HCT116 (cell line): ENCODE measurements around the gene ERG. TPM values are rescaled to one million over a fixed set of nuclear protein-coding genes. Genes with fewer than 3 reads are reported as not detected.

Experiments
- ATAC-seq: fragments of 200-7000 bp; cut with Tn5 transposase; 2 replicates; pipeline ENCODE4 v1.9.1; 2020; ENCODE audit warnings: mild to moderate bottlenecking, moderate library complexity
- BruUV-seq: library from RNA; stranded (reverse); fragments of 400-500 nt; replicated peaks from 2 replicates; lab custom pipeline; 2021; lab: Mats Ljungman, UMichigan
- CTCF ChIA-PET: fragments of 300-600 bp; sonication (Branson Sonifier 250); formaldehyde crosslinking; loops from one replicate; lab custom pipeline; 2021; ENCODE audit warnings: antibody characterized with exemption; lab: Charles Lee
- POLR2A ChIA-PET: fragments of 300-600, 350-600 bp; sonication (Branson Sonifier 250); formaldehyde crosslinking; loops from one replicate; lab custom pipeline; 2021; ENCODE audit warnings: antibody characterized with exemption; lab: Charles Lee
- RAD21 ChIA-PET, 2 experiments: fragments of 300-600 bp; sonication (Branson Sonifier 250); formaldehyde crosslinking; loops; one replicate each; lab custom pipeline; 2023; ENCODE audit warnings: low total read pairs in 2 of 2; ENCODE audit not compliant: uncharacterized antibody in 2 of 2, unreplicated experiment in 2 of 2, low non-redundant PET in 1 of 2; lab: Charles Lee
- DNase-seq: peaks from one replicate; pipeline ENCODE4 v3.0.0-alpha.2; 2010; ENCODE audit warnings: low read depth, low spot score
- H2AFZ ChIP-seq: fragments of 200-600 bp; shearing (Covaris generic), sonication (generic); 2 replicates; pipeline ENCODE4 v1.6.1; 2017; ENCODE audit warnings: low read depth, mixed run types, mixed read lengths, antibody characterized with exemption, low read length; ENCODE audit not compliant: poor library complexity, severe bottlenecking
- H3K27ac ChIP-seq: 2 replicates; pipeline ENCODE4 v1.5.1; 2012; ENCODE audit warnings: low read depth, low read length
- H3K27me3 ChIP-seq: fragments of 200-600 bp; sonication (generic); 2 replicates; pipeline ENCODE4 v1.6.1; 2016; ENCODE audit warnings: mixed run types, low read length, mixed read lengths; ENCODE audit not compliant: insufficient read depth
- H3K36me3 ChIP-seq, 2 experiments: fragments of 200-500 bp in 1 of 2; fragments of 200-600 bp in 1 of 2; sonication (Bioruptor generic) in 1 of 2; sonication (generic) in 1 of 2; 2 replicates each; pipeline versions ENCODE4 v1.5.1 to v1.6.1; 2014 to 2016; ENCODE audit warnings: low read length in 2 of 2, inconsistent platforms in 1 of 2, mixed read lengths in 1 of 2, mixed run types in 1 of 2; ENCODE audit not compliant: insufficient read depth in 2 of 2, control insufficient read depth in 1 of 2
- H3K4me1 ChIP-seq, 2 experiments: fragments of 200-600 bp in 1 of 2; sonication (generic) in 1 of 2; 2 replicates each; pipeline versions ENCODE4 v1.5.1 to v1.6.1; 2012 to 2017; ENCODE audit warnings: low read length in 2 of 2, inconsistent platforms in 1 of 2, mild to moderate bottlenecking in 1 of 2, mixed read lengths in 1 of 2, mixed run types in 1 of 2, moderate library complexity in 1 of 2; ENCODE audit not compliant: insufficient read depth in 2 of 2, control insufficient read depth in 1 of 2
- H3K4me2 ChIP-seq: fragments of 200-600 bp; sonication (generic); 2 replicates; pipeline ENCODE4 v1.6.1; 2017; ENCODE audit warnings: mixed run types, low read length, mixed read lengths
- H3K4me3 ChIP-seq, 2 experiments: fragments of 200-600 bp in 1 of 2; sonication (generic) in 1 of 2; replicated peaks in 1 of 2; 2 replicates each; pipeline ENCODE4 v1.5.1; 2011 to 2016; ENCODE audit warnings: low read length in 2 of 2, control low read depth in 1 of 2, low read depth in 1 of 2, mild to moderate bottlenecking in 1 of 2, mixed read lengths in 1 of 2, mixed run types in 1 of 2
- H3K79me2 ChIP-seq: fragments of 200-600 bp; sonication (generic); 2 replicates; pipeline ENCODE4 v1.6.1; 2017; ENCODE audit warnings: mild to moderate bottlenecking, mixed run types, low read length, moderate library complexity, mixed read lengths; ENCODE audit not compliant: insufficient read depth
- H3K9ac ChIP-seq: fragments of 200-600 bp; sonication (generic); 2 replicates; pipeline ENCODE4 v1.6.1; 2016; ENCODE audit warnings: low read length, mixed read lengths
- H3K9me2 ChIP-seq: fragments of 200-600 bp; sonication (generic), shearing (Covaris generic); 2 replicates; pipeline ENCODE4 v1.6.1; 2017; ENCODE audit warnings: mixed run types, mild to moderate bottlenecking, moderate library complexity; ENCODE audit not compliant: insufficient read depth
- H3K9me3 ChIP-seq, 2 experiments: fragments of 200-500 bp in 1 of 2; fragments of 200-600 bp in 1 of 2; sonication (Bioruptor generic) in 1 of 2; sonication (generic) in 1 of 2; 2 replicates each; pipeline ENCODE4 v1.6.1; 2014 to 2017; ENCODE audit warnings: low read length in 2 of 2, mixed read lengths in 2 of 2, inconsistent platforms in 1 of 2, low read depth in 1 of 2, mild to moderate bottlenecking in 1 of 2, mixed run types in 1 of 2, moderate library complexity in 1 of 2; ENCODE audit not compliant: control insufficient read depth in 1 of 2, insufficient read depth in 1 of 2
- H4K20me1 ChIP-seq: fragments of 200-600 bp; sonication (generic), shearing (Covaris generic); 2 replicates; pipeline ENCODE4 v1.6.1; 2017; ENCODE audit warnings: mixed run types, mild to moderate bottlenecking, moderate library complexity; ENCODE audit not compliant: insufficient read depth
- CBX3 ChIP-seq: IDR thresholded peaks from 2 replicates; pipeline ENCODE4 v1.6.1; 2012; ENCODE audit warnings: low read depth
- CEBPB ChIP-seq: IDR thresholded peaks from 2 replicates; pipeline ENCODE4 v1.6.1; 2012; ENCODE audit warnings: low read depth
- CTCF ChIP-seq, 3 experiments: fragments of 200-600 bp in 1 of 3; sonication (generic) in 1 of 3; IDR thresholded peaks in 2 of 3; conservative IDR thresholded peaks in 1 of 3; 2 replicates each; pipeline ENCODE4 v1.5.1; 2012 to 2017; ENCODE audit warnings: low read depth in 2 of 3, low read length in 2 of 3, antibody characterized with exemption in 1 of 3, borderline replicate concordance in 1 of 3, control low read depth in 1 of 3, mild to moderate bottlenecking in 1 of 3, mixed read lengths in 1 of 3, mixed run types in 1 of 3, moderate library complexity in 1 of 3; ENCODE audit not compliant: insufficient read depth in 1 of 3
- EZH2 ChIP-seq: fragments of 200-600 bp; sonication (generic); IDR thresholded peaks from 2 replicates; pipeline ENCODE4 v1.6.1; 2017; ENCODE audit warnings: antibody characterized with exemption, mixed run types
- FOSL1 ChIP-seq: IDR thresholded peaks from 2 replicates; pipeline ENCODE4 v1.6.1; 2012; ENCODE audit warnings: low read depth
- JUND ChIP-seq: IDR thresholded peaks from 2 replicates; pipeline ENCODE4 v1.6.1; 2012
- MAX ChIP-seq: IDR thresholded peaks from 2 replicates; pipeline ENCODE4 v1.6.1; 2012
- POLR2A ChIP-seq: IDR thresholded peaks from 2 replicates; pipeline ENCODE4 v1.7.0; 2011; ENCODE audit warnings: borderline replicate concordance; ENCODE audit not compliant: insufficient read depth, insufficient read length; ENCODE audit errors: extremely low read depth
- SIN3A ChIP-seq: IDR thresholded peaks from 2 replicates; pipeline ENCODE4 v1.6.1; 2012; ENCODE audit warnings: low read depth
- SP1 ChIP-seq: IDR thresholded peaks from 2 replicates; pipeline ENCODE4 v1.6.1; 2012; ENCODE audit warnings: low read depth
- SRF ChIP-seq: IDR thresholded peaks from 2 replicates; pipeline ENCODE4 v1.6.1; 2012; ENCODE audit warnings: low read depth
- ZBTB33 ChIP-seq: IDR thresholded peaks from 2 replicates; pipeline ENCODE4 v1.6.1; 2011; ENCODE audit warnings: mild to moderate bottlenecking, low read length, moderate library complexity; ENCODE audit not compliant: insufficient replicate concordance; ENCODE audit errors: extremely low read depth
- ZFX ChIP-seq: fragments of 450-650 bp; IDR thresholded peaks from 2 replicates; pipeline ENCODE4 v1.6.1; 2017
- ZNF274 ChIP-seq: fragments of 200-500 bp; sonication (Bioruptor generic); IDR thresholded peaks from 2 replicates; pipeline ENCODE4 v1.6.1; 2014; ENCODE audit warnings: mild to moderate bottlenecking, low read depth, low read length, inconsistent platforms
- intact Hi-C: fragments of 100-400 bp; cut with micrococcal nuclease; formaldehyde crosslinking; loops from 2 replicates; pipeline ENCODE4 v1.10.0; 2022
- total RNA-seq: library from RNA; stranded (reverse); gene quantifications from one replicate; pipeline ENCODE4 v1.2.1, GENCODE V29; 2021; ENCODE audit not compliant: unreplicated experiment
- TF ChIP-seq, protein P1 (sequence below): IDR thresholded peaks from 2 replicates; pipeline ENCODE4 v1.6.1; 2012

Gene ERG
- total RNA-seq, 1 experiment from 2014 or later: 0.17 TPM

GRCh38 chr21:38342739-38343138, 155.5 kb downstream of the ERG start:
- TF ChIP-seq CEBPB (no peak), POLR2A (no peak), CBX3 (no peak), FOSL1 (no peak), MAX (no peak), SRF (no peak), EZH2 (no peak), ZBTB33 (no peak), SIN3A (no peak), JUND (no peak)
- no peaks in the 10 kb centered on the region for H3K4me1 ChIP-seq
- H3K9me2 ChIP-seq: no peaks in the 10 kb centered on the region
- no TSS peak for BruUV-seq
- ATAC-seq (no peak), DNase-seq (no peak)
- H3K9ac ChIP-seq: no peak overlapping the region
- CTCF ChIA-PET: interaction anchor here (2.1 kb wide), 1 partner anchor 10 kb away, joined by 6 read pairs; no protein-coding TSS in a partner anchor
- H4K20me1 ChIP-seq: no peaks in the 10 kb centered on the region
- H3K9me3 ChIP-seq: no peaks in the 10 kb centered on the region
- no peaks in the 10 kb centered on the region for H3K79me2 ChIP-seq
- H3K4me2 ChIP-seq: no peak overlapping the region
- H3K27me3 ChIP-seq: peaks cover under 1% of the 10 kb centered on the region; the same call in 1 of the 2 replicates
- intact Hi-C loops: no loop called here
- RAD21 ChIA-PET: no interaction called here
- no peak overlapping the region for H2AFZ ChIP-seq
- no peak overlapping the region for H3K4me3 ChIP-seq
- POLR2A ChIA-PET: no interaction called here
- H3K27ac ChIP-seq: no peak overlapping the region
- no peaks in the 10 kb centered on the region for H3K36me3 ChIP-seq

GRCh38 chr21:38341546-38342012, 156.7 kb downstream of the ERG start:
- Histone ChIP-seq H3K36me3 (no peaks in the 10 kb centered on the region), H3K79me2 (no peaks in the 10 kb centered on the region), H3K9me2 (no peaks in the 10 kb centered on the region), H3K9ac (no peak overlapping the region), H4K20me1 (no peaks in the 10 kb centered on the region), H2AFZ (no peak overlapping the region), H3K4me2 (no peak overlapping the region), H3K9me3 (no peaks in the 10 kb centered on the region), H3K4me1 (no peaks in the 10 kb centered on the region), H3K27ac (no peak overlapping the region), H3K4me3 (no peak overlapping the region), H3K27me3 (no peaks in the 10 kb centered on the region)
- intact Hi-C loops: no loop called here
- BruUV-seq: no TSS peak
- DNase-seq (no peak), ATAC-seq (no peak)
- POLR2A ChIA-PET: no interaction called here
- CTCF ChIA-PET: no interaction called here
- RAD21 ChIA-PET: no interaction called here
- TF ChIP-seq ZFX (no peak), CTCF (IDR thresholded peaks at IDR 0.05 in 2 of 3, conservative IDR thresholded peaks at IDR 0.05 in 1 of 3; ENCODE audit: borderline replicate concordance in 1 of 3, insufficient read depth in 1 of 3, low read depth in 2 of 3, low read length in 2 of 3) (no peak), ZNF274 (no peak), MAX (no peak), CEBPB (no peak), SP1 (no peak), ZBTB33 (no peak), POLR2A (no peak)
- TF ChIP-seq, protein P1, sequence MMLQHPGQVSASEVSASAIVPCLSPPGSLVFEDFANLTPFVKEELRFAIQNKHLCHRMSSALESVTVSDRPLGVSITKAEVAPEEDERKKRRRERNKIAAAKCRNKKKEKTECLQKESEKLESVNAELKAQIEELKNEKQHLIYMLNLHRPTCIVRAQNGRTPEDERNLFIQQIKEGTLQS: no peak
